H1 (cell line): ENCODE results near the gene PLEKHG2. TPM values are rescaled to one million over a fixed set of nuclear protein-coding genes. Genes with fewer than 3 reads are reported as not detected.

ENCODE experiments used
- CTCF ChIA-PET: fragments of 300-600 bp; sonication (Branson Sonifier 250); formaldehyde crosslinking; loops from one replicate; lab custom pipeline; 2021; ENCODE audit not compliant: partially characterized antibody; lab: Charles Lee
- POLR2A ChIA-PET: fragments of 300-600 bp; sonication (Branson Sonifier 250); formaldehyde crosslinking; loops from one replicate; lab custom pipeline; 2021; ENCODE audit warnings: inconsistent platforms; ENCODE audit not compliant: partially characterized antibody; lab: Charles Lee
- DNase-seq, 2 experiments: peaks; one replicate each; pipeline versions ENCODE4 v3.0.0 to v3.0.0-alpha.2; 2010 to 2022; ENCODE audit warnings: low spot score in 2 of 2, low read depth in 1 of 2, mixed read lengths in 1 of 2
- FAIRE-seq: peaks from 2 replicates; lab custom pipeline; 2011; peaks lifted over from hg19 to GRCh38; lab: Jason Lieb, UNC
- H2AFZ ChIP-seq: 2 replicates; pipeline ENCODE4 v1.8.1; 2012; ENCODE audit warnings: low read length, inconsistent platforms
- H2AK5ac ChIP-seq: 2 replicates; pipeline ENCODE4 v1.6.1; 2013; ENCODE audit warnings: low read depth, low read length
- H2BK120ac ChIP-seq: replicated peaks from 2 replicates; pipeline ENCODE3; 2013; ENCODE audit warnings: low read depth, low read length, inconsistent platforms
- H2BK12ac ChIP-seq: 2 replicates; pipeline ENCODE4 v1.6.1; 2013; ENCODE audit warnings: low read depth, low read length
- H2BK15ac ChIP-seq: 2 replicates; pipeline ENCODE4 v1.6.1; 2013; ENCODE audit warnings: low read length
- H2BK20ac ChIP-seq: 2 replicates; pipeline ENCODE4 v1.6.1; 2013; ENCODE audit warnings: low read length
- H2BK5ac ChIP-seq: 2 replicates; pipeline ENCODE4 v1.6.1; 2013; ENCODE audit warnings: low read depth, low read length
- H3K14ac ChIP-seq: 2 replicates; pipeline ENCODE4 v1.6.1; 2013; ENCODE audit warnings: inconsistent platforms; ENCODE audit not compliant: insufficient read length
- H3K18ac ChIP-seq: 2 replicates; pipeline ENCODE4 v1.6.1; 2013; ENCODE audit warnings: low read length; ENCODE audit errors: extremely low read depth
- H3K23ac ChIP-seq: 2 replicates; pipeline ENCODE4 v1.6.1; 2013; ENCODE audit warnings: inconsistent platforms; ENCODE audit not compliant: insufficient read length
- H3K23me2 ChIP-seq: 2 replicates; pipeline ENCODE4 v1.6.1; 2013; ENCODE audit warnings: low read depth, low read length
- H3K27ac ChIP-seq: 2 replicates; pipeline ENCODE4 v1.6.1; 2011; ENCODE audit warnings: low read depth, low read length, inconsistent platforms
- H3K27me3 ChIP-seq, 4 experiments: replicated peaks in 1 of 4; 1 replicate in 1 of 4; 2 replicates in 3 of 4; pipeline versions ENCODE4 v1.6.1 to v1.8.1; 2011 to 2013; ENCODE audit warnings: low read length in 3 of 4, mild to moderate bottlenecking in 3 of 4, inconsistent platforms in 2 of 4, mixed read lengths in 2 of 4, moderate library complexity in 1 of 4; ENCODE audit not compliant: control insufficient read depth in 3 of 4, insufficient read depth in 3 of 4; ENCODE audit errors: extremely low read depth in 1 of 4
- H3K36me3 ChIP-seq, 4 experiments: 2 replicates each; pipeline versions ENCODE4 v1.6.1 to v1.8.1; 2011 to 2013; ENCODE audit warnings: mild to moderate bottlenecking in 4 of 4, low read length in 3 of 4, moderate library complexity in 2 of 4, control low read depth in 1 of 4, inconsistent platforms in 1 of 4; ENCODE audit not compliant: insufficient read depth in 4 of 4, control insufficient read depth in 2 of 4
- H3K4ac ChIP-seq: replicated peaks from 2 replicates; pipeline ENCODE3; 2013; ENCODE audit warnings: low read length, low read depth, mixed read lengths, inconsistent platforms; ENCODE audit not compliant: insufficient read length
- H3K4me1 ChIP-seq, 4 experiments: replicated peaks in 1 of 4; 1 replicate in 1 of 4; 2 replicates in 3 of 4; pipeline versions ENCODE4 v1.6.1 to v1.8.1; 2011 to 2013; ENCODE audit warnings: low read length in 3 of 4, inconsistent platforms in 2 of 4, mixed read lengths in 1 of 4; ENCODE audit not compliant: insufficient read depth in 4 of 4, control insufficient read depth in 3 of 4
- H3K4me2 ChIP-seq, 2 experiments: 2 replicates each; pipeline versions ENCODE4 v1.6.1 to v1.8.1; 2011 to 2013; ENCODE audit warnings: low read depth in 2 of 2, low read length in 2 of 2, control low read depth in 1 of 2, inconsistent platforms in 1 of 2, mild to moderate bottlenecking in 1 of 2; ENCODE audit not compliant: insufficient read depth in 1 of 2
- H3K4me3 ChIP-seq, 4 experiments: fragments of 200-600, 300-600 bp in 1 of 4; sonication (generic), shearing (Covaris generic), sonication (Bioruptor Twin) in 1 of 4; 2 replicates each; pipeline versions ENCODE4 v1.5.1 to v1.8.1; 2011 to 2016; ENCODE audit warnings: low read length in 4 of 4, low read depth in 3 of 4, control low read depth in 2 of 4, inconsistent platforms in 2 of 4, mild to moderate bottlenecking in 2 of 4, mixed read lengths in 1 of 4, moderate library complexity in 1 of 4; ENCODE audit not compliant: insufficient read depth in 2 of 4; ENCODE audit errors: extremely low read depth in 1 of 4
- H3K56ac ChIP-seq: replicated peaks from 2 replicates; pipeline ENCODE3; 2013; ENCODE audit warnings: low read depth, mild to moderate bottlenecking, mixed read lengths, low read length, inconsistent platforms; ENCODE audit not compliant: insufficient read length
- H3K79me1 ChIP-seq: 2 replicates; pipeline ENCODE4 v1.6.1; 2013; ENCODE audit warnings: low read depth, low read length, control low read depth
- H3K79me2 ChIP-seq, 2 experiments: 2 replicates each; pipeline versions ENCODE4 v1.6.1 to v1.8.1; 2012 to 2013; ENCODE audit warnings: low read length in 2 of 2, mild to moderate bottlenecking in 2 of 2, inconsistent platforms in 1 of 2; ENCODE audit not compliant: insufficient read depth in 2 of 2, control insufficient read depth in 1 of 2
- H3K9ac ChIP-seq, 4 experiments: replicated peaks in 1 of 4; 1 replicate in 1 of 4; 2 replicates in 3 of 4; pipeline versions ENCODE4 v1.6.1 to v1.8.1; 2011 to 2013; ENCODE audit warnings: low read depth in 3 of 4, low read length in 3 of 4, control low read depth in 2 of 4, mild to moderate bottlenecking in 2 of 4, moderate library complexity in 2 of 4, inconsistent platforms in 1 of 4; ENCODE audit errors: extremely low read depth in 1 of 4
- H3K9me3 ChIP-seq, 2 experiments: 2 replicates each; pipeline versions ENCODE4 v1.6.1 to v1.8.1; 2012 to 2013; ENCODE audit warnings: mild to moderate bottlenecking in 2 of 2, moderate library complexity in 2 of 2, control low read depth in 1 of 2, inconsistent platforms in 1 of 2, low read depth in 1 of 2, low read length in 1 of 2, mixed read lengths in 1 of 2; ENCODE audit not compliant: insufficient read depth in 2 of 2
- H4K20me1 ChIP-seq, 2 experiments: replicated peaks in 1 of 2; 2 replicates each; pipeline versions ENCODE3 to v1.8.1; 2011 to 2013; ENCODE audit warnings: inconsistent platforms in 2 of 2, low read length in 2 of 2, mild to moderate bottlenecking in 1 of 2; ENCODE audit not compliant: insufficient read depth in 2 of 2, control insufficient read depth in 1 of 2
- H4K5ac ChIP-seq: 2 replicates; pipeline ENCODE4 v1.6.1; 2013; ENCODE audit warnings: low read length, low read depth, mixed read lengths, inconsistent platforms; ENCODE audit not compliant: insufficient read length
- H4K8ac ChIP-seq: 2 replicates; pipeline ENCODE4 v1.8.0; 2013; ENCODE audit warnings: mild to moderate bottlenecking, moderate library complexity, low read length, inconsistent platforms; ENCODE audit not compliant: insufficient read depth; ENCODE audit errors: extremely low read depth
- H4K91ac ChIP-seq: replicated peaks from 2 replicates; pipeline ENCODE3; 2013; ENCODE audit warnings: low read length, mixed read lengths, inconsistent platforms; ENCODE audit not compliant: insufficient read length
- CTBP2 ChIP-seq: IDR thresholded peaks from 2 replicates; pipeline ENCODE4 v1.7.0; 2011; ENCODE audit warnings: borderline replicate concordance, mild to moderate bottlenecking, moderate library complexity, mixed read lengths, low read length; ENCODE audit not compliant: insufficient read depth, insufficient read length
- EGR1 ChIP-seq: IDR thresholded peaks from 2 replicates; pipeline ENCODE4 v1.6.1; 2011; ENCODE audit warnings: low read depth, low read length, borderline replicate concordance
- GTF2F1 ChIP-seq: IDR thresholded peaks from 2 replicates; pipeline ENCODE4 v1.6.1; 2012; ENCODE audit warnings: low read depth, low read length, improper control_type of control experiment, borderline replicate concordance
- NRF1 ChIP-seq: IDR thresholded peaks from 2 replicates; pipeline ENCODE4 v1.6.1; 2011; ENCODE audit warnings: mild to moderate bottlenecking, low read depth, low read length, improper control_type of control experiment
- SAP30 ChIP-seq: fragments of 300-600 bp; sonication (generic); IDR thresholded peaks from 2 replicates; pipeline ENCODE4 v1.7.1; 2012; ENCODE audit warnings: low read length, moderate library complexity, mild to moderate bottlenecking, inconsistent platforms; ENCODE audit not compliant: insufficient read depth, insufficient replicate concordance
- SIX5 ChIP-seq: IDR thresholded peaks from 2 replicates; pipeline ENCODE4 v1.6.1; 2011; ENCODE audit warnings: mild to moderate bottlenecking, low read depth, low read length
- ZNF274 ChIP-seq: IDR thresholded peaks from 2 replicates; pipeline ENCODE4 v1.7.0; 2012; ENCODE audit warnings: low read length, borderline replicate concordance; ENCODE audit errors: extremely low read depth
- WGBS, 2 experiments: shearing (Covaris generic) in 1 of 2; methylation state at CpG; one replicate each; pipeline versions ENCODE4 v1.1.6 to v1.1.7; 2013 to 2015; ENCODE audit warnings: low lambda C conversion rate in 2 of 2, mixed read lengths in 2 of 2, inconsistent platforms in 1 of 2, low coverage in 1 of 2, missing lambda C conversion rate in 1 of 2; ENCODE audit not compliant: insufficient replicate concordance in 2 of 2, insufficient coverage in 1 of 2, insufficient read length in 1 of 2; ENCODE audit errors: extremely low coverage in 1 of 2, missing lambda C conversion rate in 1 of 2; 5-methylcytosine and 5-hydroxymethylcytosine counted together
- polyA plus RNA-seq, 7 experiments: library from polyadenylated mRNA; depleted of rRNA in 3 of 7; stranded (reverse) in 5 of 7; unstranded in 2 of 7; fragments of >200 nt in 5 of 7; fragments of 200-250 nt in 2 of 7; gene quantifications; 1 replicate in 5 of 7; 2 replicates in 1 of 7; 4 replicates in 1 of 7; pipeline versions ENCODE4 v1.2.1 to v1.2.3, GENCODE V29; 2011 to 2013; ENCODE audit warnings: missing spikeins in 2 of 7, mixed read lengths in 2 of 7
- total RNA-seq: library from RNA; stranded (reverse); fragmentation: NEBNext Ultra II Directional; extraction: Animal tissue kit (Norgen Biotek cat#: 25700); gene quantifications from 2 replicates; pipeline ENCODE4 v1.2.1, GENCODE V29; 2021
- TF ChIP-seq, protein P1 (sequence below): IDR thresholded peaks from 2 replicates; pipeline ENCODE4 v1.6.1; 2012; ENCODE audit warnings: low read length, inconsistent platforms
- TF ChIP-seq, protein P2 (sequence below): IDR thresholded peaks from 2 replicates; pipeline ENCODE4 v1.6.1; 2011; ENCODE audit warnings: low read length, improper control_type of control experiment

Gene PLEKHG2
- total and polyA plus RNA-seq, 2 of the 8 experiments (the other 6 are each of a cell fraction or from before 2014, with no cell fraction given) = 16.9 to 65.7 TPM

DNA sequence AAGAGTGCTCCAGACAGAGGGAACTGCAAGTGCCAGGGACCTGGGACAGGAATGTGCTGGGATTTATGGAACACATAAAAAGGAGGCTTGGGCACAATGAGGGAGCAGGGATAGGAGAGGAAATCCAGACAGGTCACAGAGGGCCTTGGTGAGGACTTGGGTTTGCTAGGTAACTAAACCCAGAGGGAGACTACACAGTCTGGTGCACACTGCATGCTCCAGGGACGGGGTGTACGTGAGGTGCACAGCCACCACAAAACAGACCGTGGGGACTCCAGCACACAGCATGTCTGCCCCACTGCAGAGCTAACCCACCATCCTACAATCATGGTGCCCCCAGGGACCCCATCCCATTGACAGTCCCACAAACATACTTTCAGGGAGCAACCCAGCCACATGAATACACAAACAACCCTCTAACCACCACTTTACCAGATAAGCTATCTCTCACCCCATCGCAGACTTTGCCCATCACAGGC is 11.4 kb upstream of the PLEKHG2 start:
- Histone ChIP-seq H4K5ac (no peak overlapping the region), H3K56ac (no peak overlapping the region), H4K8ac (no peak overlapping the region; the same call in 1 of the 2 replicates), H2BK20ac (no peak overlapping the region; the same call in 1 of the 2 replicates), H3K36me3 (no peaks in the 10 kb centered on the region; a peak in 1 of 8 replicates), H3K4me3 (no peak overlapping the region), H3K14ac (no peak overlapping the region), H3K79me2 (no peaks in the 10 kb centered on the region), H3K79me1 (no peaks in the 10 kb centered on the region), H3K4me2 (no peak overlapping the region; a peak in 1 of 4 replicates), H3K23me2 (peaks cover 13% of the 10 kb centered on the region; the same call in 1 of the 2 replicates), H3K4me1 (peaks cover 6 to 32% (median 19%) of the 10 kb centered on the region in 4 experiments), H3K9me3 (no peaks in the 10 kb centered on the region), H2BK120ac (peak overlapping the region; percentile 86), H3K18ac (no peak overlapping the region; the same call in none of the 2 replicates), H3K4ac (no peak overlapping the region), H4K20me1 (peaks cover 2 to 7% of the 10 kb centered on the region in 2 experiments), H2BK15ac (peak overlapping the region; percentile 85; the same call in 1 of the 2 replicates), H2BK12ac (peak overlapping the region; percentile 95), H3K23ac (no peak overlapping the region), H3K27ac (no peak overlapping the region), H3K9ac (no peak overlapping the region), H2AK5ac (peak overlapping the region; percentile 99), H2BK5ac (peak overlapping the region; percentile 86), H4K91ac (peak overlapping the region; percentile 91), H3K27me3 (no peaks in the 10 kb centered on the region), H2AFZ (no peak overlapping the region)
- ChIA-PET CTCF (interaction anchor here (0.6 to 9.5 kb wide), 7 partner anchors 10 to 102 kb away, joined by 3 to 128 read pairs (median 4); partner anchors contain the start of genes MED29, PAF1 and PLEKHG2), POLR2A (interaction anchor here (0.7 to 14.3 kb wide), 13 partner anchors 8 to 98 kb away, joined by 3 to 234 read pairs (median 4); partner anchors contain the start of genes MED29, PAF1, PLEKHG2 and RPS16)
- 96% methylated on average over 4 of the region's 4 CpGs; no CpG with 5 or more reads in 1 of the 2 experiments for WGBS, 2 experiments
- DNase-seq (no peak), FAIRE-seq (no peak)
- TF ChIP-seq EGR1 (no peak), NRF1 (no peak), CTBP2 (no peak), SAP30 (no peak), GTF2F1 (no peak), SIX5 (no peak), ZNF274 (no peak)
- TF ChIP-seq, protein P1, sequence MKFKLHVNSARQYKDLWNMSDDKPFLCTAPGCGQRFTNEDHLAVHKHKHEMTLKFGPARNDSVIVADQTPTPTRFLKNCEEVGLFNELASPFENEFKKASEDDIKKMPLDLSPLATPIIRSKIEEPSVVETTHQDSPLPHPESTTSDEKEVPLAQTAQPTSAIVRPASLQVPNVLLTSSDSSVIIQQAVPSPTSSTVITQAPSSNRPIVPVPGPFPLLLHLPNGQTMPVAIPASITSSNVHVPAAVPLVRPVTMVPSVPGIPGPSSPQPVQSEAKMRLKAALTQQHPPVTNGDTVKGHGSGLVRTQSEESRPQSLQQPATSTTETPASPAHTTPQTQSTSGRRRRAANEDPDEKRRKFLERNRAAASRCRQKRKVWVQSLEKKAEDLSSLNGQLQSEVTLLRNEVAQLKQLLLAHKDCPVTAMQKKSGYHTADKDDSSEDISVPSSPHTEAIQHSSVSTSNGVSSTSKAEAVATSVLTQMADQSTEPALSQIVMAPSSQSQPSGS = no peak
- TF ChIP-seq, protein P2, sequence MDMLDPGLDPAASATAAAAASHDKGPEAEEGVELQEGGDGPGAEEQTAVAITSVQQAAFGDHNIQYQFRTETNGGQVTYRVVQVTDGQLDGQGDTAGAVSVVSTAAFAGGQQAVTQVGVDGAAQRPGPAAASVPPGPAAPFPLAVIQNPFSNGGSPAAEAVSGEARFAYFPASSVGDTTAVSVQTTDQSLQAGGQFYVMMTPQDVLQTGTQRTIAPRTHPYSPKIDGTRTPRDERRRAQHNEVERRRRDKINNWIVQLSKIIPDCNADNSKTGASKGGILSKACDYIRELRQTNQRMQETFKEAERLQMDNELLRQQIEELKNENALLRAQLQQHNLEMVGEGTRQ = no peak
